Measurements from ENCODE around the gene ALDOB. TPM values are rescaled to one million over a fixed set of nuclear protein-coding genes. Genes with fewer than 3 reads are reported as not detected.

Gene ALDOB
- total RNA-seq, 1 experiment from 2014 or later, result not detected

DNA sequence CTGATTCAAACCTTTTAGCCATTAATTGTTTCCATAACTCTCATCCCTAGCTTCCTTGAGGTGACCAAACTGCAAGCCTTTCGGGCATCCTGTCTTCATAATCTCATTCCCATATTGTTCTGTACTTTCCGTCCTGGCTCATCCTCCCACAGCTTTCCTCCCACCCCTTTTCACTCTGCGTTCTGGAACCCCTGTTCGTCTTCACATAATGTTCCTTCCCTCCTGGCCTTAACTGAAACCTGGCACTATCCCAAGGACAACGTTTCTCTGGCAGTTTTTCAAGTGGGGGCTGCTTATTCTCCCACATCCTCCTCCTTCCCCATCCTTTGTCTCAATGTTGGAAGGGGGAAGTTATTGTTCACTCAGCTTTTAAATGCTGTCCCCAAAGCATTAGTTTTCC lies 35.5 kb downstream of the ALDOB start:
- H3K4me3 ChIP-seq (ENCODE audit: low read length), result peak overlapping the region; percentile 70

DNA sequence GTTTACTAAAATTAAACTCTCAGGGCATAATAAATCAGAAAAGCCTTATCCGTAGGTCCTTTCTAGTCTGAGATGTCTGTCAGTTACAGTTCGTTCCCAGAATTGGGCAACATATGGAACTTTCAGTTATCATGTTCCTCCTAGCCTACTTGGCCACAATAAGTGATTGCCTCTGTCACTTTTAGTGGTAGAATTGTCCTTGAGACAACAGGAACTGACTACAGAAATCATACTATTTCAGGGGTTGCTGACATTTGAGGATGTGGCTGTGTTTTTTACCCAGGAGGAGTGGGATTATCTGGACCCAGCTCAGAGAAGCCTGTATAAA lies 36.0 kb downstream of the ALDOB start:
- Histone ChIP-seq H3K36me3 (ENCODE audit: low read depth, low read length) (peaks cover 61% of the 10 kb centered on the region), H3K4me1 (ENCODE audit: insufficient read depth, low read length) (peaks cover 3% of the 10 kb centered on the region; the same call in 1 of the 2 replicates), H3K4me3 (ENCODE audit: low read length) (peak overlapping the region; percentile 70), H3K9me3 (ENCODE audit: low read length) (peaks cover 3% of the 10 kb centered on the region; the same call in 1 of the 2 replicates), H3K9me2 (replicated peaks; ENCODE audit: low read length) (no peaks in the 10 kb centered on the region), H4K20me1 (ENCODE audit: low read length) (no peaks in the 10 kb centered on the region), H2AFZ (ENCODE audit: low read length) (peak overlapping the region; percentile 69; the same call in 1 of the 2 replicates), H3K4me2 (ENCODE audit: low read length) (peak overlapping the region; percentile 83), H3F3A (ENCODE audit: low read length, unreplicated experiment) (no peaks in the 10 kb centered on the region), H3K79me2 (ENCODE audit: low read length) (peaks cover 56% of the 10 kb centered on the region), H3K9ac (ENCODE audit: low read length) (peak overlapping the region; percentile 72), H3K27me3 (ENCODE audit: low read length) (no peaks in the 10 kb centered on the region), H3K27ac (ENCODE audit: low read length) (no peak overlapping the region)
- intact Hi-C loops (cut with micrococcal nuclease), result no loop called here
- POLR2A ChIA-PET (ENCODE audit: unreplicated experiment), result interaction anchor here (0.6 kb wide), 1 partner anchor 797 kb away, joined by 7 read pairs; no protein-coding TSS in a partner anchor
- TF ChIP-seq EZH2phosphoT487 (IDR thresholded peaks at IDR 0.05; ENCODE audit: borderline replicate concordance, low read length) (no peak), EZH2 (IDR thresholded peaks at IDR 0.05; ENCODE audit: low read length, unreplicated experiment) (no peak)
- TF ChIP-seq, protein P1, sequence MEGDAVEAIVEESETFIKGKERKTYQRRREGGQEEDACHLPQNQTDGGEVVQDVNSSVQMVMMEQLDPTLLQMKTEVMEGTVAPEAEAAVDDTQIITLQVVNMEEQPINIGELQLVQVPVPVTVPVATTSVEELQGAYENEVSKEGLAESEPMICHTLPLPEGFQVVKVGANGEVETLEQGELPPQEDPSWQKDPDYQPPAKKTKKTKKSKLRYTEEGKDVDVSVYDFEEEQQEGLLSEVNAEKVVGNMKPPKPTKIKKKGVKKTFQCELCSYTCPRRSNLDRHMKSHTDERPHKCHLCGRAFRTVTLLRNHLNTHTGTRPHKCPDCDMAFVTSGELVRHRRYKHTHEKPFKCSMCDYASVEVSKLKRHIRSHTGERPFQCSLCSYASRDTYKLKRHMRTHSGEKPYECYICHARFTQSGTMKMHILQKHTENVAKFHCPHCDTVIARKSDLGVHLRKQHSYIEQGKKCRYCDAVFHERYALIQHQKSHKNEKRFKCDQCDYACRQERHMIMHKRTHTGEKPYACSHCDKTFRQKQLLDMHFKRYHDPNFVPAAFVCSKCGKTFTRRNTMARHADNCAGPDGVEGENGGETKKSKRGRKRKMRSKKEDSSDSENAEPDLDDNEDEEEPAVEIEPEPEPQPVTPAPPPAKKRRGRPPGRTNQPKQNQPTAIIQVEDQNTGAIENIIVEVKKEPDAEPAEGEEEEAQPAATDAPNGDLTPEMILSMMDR (conservative IDR thresholded peaks at IDR 0.05; ENCODE audit: low read depth, low read length), result no peak
- ATAC-seq (no peak), DNase-seq (no peak)
- no TSS peak for BruUV-seq (replicated peaks)
- CTCF ChIA-PET, result no interaction called here

More for the DNA sequence above, 35.5 kb downstream of the ALDOB start:
- H3K27ac ChIP-seq (ENCODE audit: low read length), result no peak overlapping the region
- H3K9me2 ChIP-seq (replicated peaks; ENCODE audit: low read length), result no peaks in the 10 kb centered on the region
- H3K4me2 ChIP-seq (ENCODE audit: low read length), result peak overlapping the region; percentile 83; the same call in 1 of the 2 replicates
- H3K9me3 ChIP-seq (ENCODE audit: low read length), result peaks cover 3% of the 10 kb centered on the region; the same call in 1 of the 2 replicates
- no peak for DNase-seq
- TF ChIP-seq EZH2phosphoT487 (IDR thresholded peaks at IDR 0.05; ENCODE audit: borderline replicate concordance, low read length), result no peak
- TF ChIP-seq, protein P1 (conservative IDR thresholded peaks at IDR 0.05; ENCODE audit: low read depth, low read length), result no peak
- TF ChIP-seq EZH2 (IDR thresholded peaks at IDR 0.05; ENCODE audit: low read length, unreplicated experiment), result no peak
- no peak for ATAC-seq
- H3K4me1 ChIP-seq (ENCODE audit: insufficient read depth, low read length), result peaks cover 3% of the 10 kb centered on the region; the same call in 1 of the 2 replicates
- BruUV-seq (replicated peaks), result no TSS peak
- ChIA-PET POLR2A (ENCODE audit: unreplicated experiment) (interaction anchor here (0.6 kb wide), 1 partner anchor 798 kb away, joined by 7 read pairs; no protein-coding TSS in a partner anchor), CTCF (no interaction called here)
- H3K9ac ChIP-seq (ENCODE audit: low read length), result no peak overlapping the region
- H3K79me2 ChIP-seq (ENCODE audit: low read length), result peaks cover 51% of the 10 kb centered on the region
- intact Hi-C loops (cut with micrococcal nuclease), result no loop called here
- H3F3A ChIP-seq (ENCODE audit: low read length, unreplicated experiment), result no peaks in the 10 kb centered on the region
- H3K27me3 ChIP-seq (ENCODE audit: low read length), result no peaks in the 10 kb centered on the region
- H2AFZ ChIP-seq (ENCODE audit: low read length), result no peak overlapping the region
- no peaks in the 10 kb centered on the region for H4K20me1 ChIP-seq (ENCODE audit: low read length)
- H3K36me3 ChIP-seq (ENCODE audit: low read depth, low read length), result peaks cover 61% of the 10 kb centered on the region

DNA sequence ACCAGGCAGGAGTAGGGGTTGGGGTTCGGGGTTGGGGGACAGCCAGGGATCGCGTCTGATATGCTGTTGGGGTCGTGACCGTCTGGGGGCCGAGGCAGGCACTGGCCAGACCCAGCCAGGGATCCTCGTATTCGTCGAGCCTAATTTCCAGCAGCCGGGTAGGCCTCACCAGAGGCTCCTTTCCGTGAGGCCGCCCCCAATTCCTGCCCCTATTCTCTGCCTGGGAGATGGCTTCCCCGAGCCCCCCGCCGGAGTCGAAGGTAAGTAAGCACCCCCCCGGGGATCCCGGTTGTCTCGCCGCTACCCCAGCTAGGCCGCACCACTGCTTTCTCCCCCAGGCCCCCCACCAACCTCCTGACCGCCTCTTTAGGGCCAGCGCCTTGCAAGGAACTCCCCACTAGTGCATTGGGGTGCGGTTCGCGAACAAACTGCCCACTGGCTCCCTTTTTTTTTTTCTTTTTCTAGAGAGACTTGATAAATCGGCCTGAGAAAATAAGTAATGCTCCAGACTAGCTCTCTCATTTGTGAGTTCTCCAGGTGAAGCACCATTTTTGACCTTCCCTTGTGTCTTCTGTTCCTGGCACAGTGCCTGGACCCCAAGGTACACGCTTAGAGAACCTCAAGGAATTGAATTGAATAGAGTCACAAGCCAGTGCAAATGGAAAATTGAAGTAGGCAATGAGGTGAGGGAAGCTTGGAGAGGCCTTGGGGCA lies 36.5 kb downstream of the ALDOB start:
- H3F3A ChIP-seq (ENCODE audit: low read length, unreplicated experiment), result no peaks in the 10 kb centered on the region
- intact Hi-C loops (cut with micrococcal nuclease), result no loop called here
- peaks cover 3% of the 10 kb centered on the region; the same call in 1 of the 2 replicates for H3K9me3 ChIP-seq (ENCODE audit: low read length)
- no peak for TF ChIP-seq EZH2 (IDR thresholded peaks at IDR 0.05; ENCODE audit: low read length, unreplicated experiment)
- no peak for TF ChIP-seq EZH2phosphoT487 (IDR thresholded peaks at IDR 0.05; ENCODE audit: borderline replicate concordance, low read length)
- TF ChIP-seq, protein P1 (conservative IDR thresholded peaks at IDR 0.05; ENCODE audit: low read depth, low read length), result no peak
- BruUV-seq (replicated peaks), result TSS peak; percentile 39
- no peaks in the 10 kb centered on the region for H3K9me2 ChIP-seq (replicated peaks; ENCODE audit: low read length)
- H3K27ac ChIP-seq (ENCODE audit: low read length), result no peak overlapping the region
- no peak for DNase-seq
- peak overlapping the region; percentile 72 for H3K9ac ChIP-seq (ENCODE audit: low read length)
- no peaks in the 10 kb centered on the region for H3K27me3 ChIP-seq (ENCODE audit: low read length)
- H3K79me2 ChIP-seq (ENCODE audit: low read length), result peaks cover 61% of the 10 kb centered on the region
- peak; percentile 13; the same call in 1 of the 2 replicates for ATAC-seq
- H3K4me2 ChIP-seq (ENCODE audit: low read length), result peak overlapping the region; percentile 83
- H3K4me3 ChIP-seq (ENCODE audit: low read length), result peak overlapping the region; percentile 70
- no peaks in the 10 kb centered on the region for H4K20me1 ChIP-seq (ENCODE audit: low read length)
- H3K4me1 ChIP-seq (ENCODE audit: insufficient read depth, low read length), result peaks cover 3% of the 10 kb centered on the region; the same call in 1 of the 2 replicates
- ChIA-PET POLR2A (ENCODE audit: unreplicated experiment) (interaction anchor here (0.6 kb wide), 1 partner anchor 797 kb away, joined by 7 read pairs; no protein-coding TSS in a partner anchor), CTCF (interaction anchor here (0.5 to 1.3 kb wide), 2 partner anchors 50 to 307 kb away, joined by 3 read pairs; no protein-coding TSS in a partner anchor)
- H3K36me3 ChIP-seq (ENCODE audit: low read depth, low read length), result peaks cover 61% of the 10 kb centered on the region
- H2AFZ ChIP-seq (ENCODE audit: low read length), result peak overlapping the region; percentile 69

Data from PC-3 (cell line).